WTC11 (cell line): ENCODE results near the gene FDXR.

Experiments used
- CTCF ChIP-seq: fragments of 200-600 bp; IDR thresholded peaks from 2 replicates; pipeline ENCODE4 v1.8.0; 2022; ENCODE audit warnings: antibody characterized with exemption
- FOXJ3 ChIP-seq: sonication (generic); formaldehyde crosslinking; IDR thresholded peaks from 2 replicates; pipeline ENCODE4 v1.9.0; 2021; ENCODE audit warnings: missing genetic modification reagents, mild to moderate bottlenecking, borderline replicate concordance
- FOXK1 ChIP-seq: sonication (generic); formaldehyde crosslinking; IDR thresholded peaks from 2 replicates; pipeline ENCODE4 v1.8.0; 2022; ENCODE audit warnings: mild to moderate bottlenecking, moderate library complexity, missing genetic modification reagents
- GABPB1 ChIP-seq: sonication (generic); formaldehyde crosslinking; IDR thresholded peaks from 2 replicates; pipeline ENCODE4 v1.8.1; 2023; ENCODE audit warnings: mild to moderate bottlenecking, missing genetic modification reagents
- SP1 ChIP-seq: sonication (generic); formaldehyde crosslinking; conservative IDR thresholded peaks from 2 replicates; pipeline ENCODE4 v1.8.1; 2022; ENCODE audit warnings: missing genetic modification reagents
- STAT6 ChIP-seq: sonication (generic); formaldehyde crosslinking; conservative IDR thresholded peaks from 2 replicates; pipeline ENCODE4 v1.8.1; 2023; ENCODE audit warnings: mild to moderate bottlenecking, low read depth, missing genetic modification reagents, moderate library complexity
- ZNF532 ChIP-seq: fragments of 250-450 bp; sonication (Bioruptor Pico); IDR thresholded peaks from 2 replicates; pipeline ENCODE4 v1.9.0; 2021; ENCODE audit warnings: mild to moderate bottlenecking, borderline replicate concordance
- TF ChIP-seq, protein P1 (sequence below): fragments of 250-450 bp; sonication (Bioruptor Pico); conservative IDR thresholded peaks from 2 replicates; pipeline ENCODE4 v1.9.0; 2021; ENCODE audit warnings: mild to moderate bottlenecking

DNA sequence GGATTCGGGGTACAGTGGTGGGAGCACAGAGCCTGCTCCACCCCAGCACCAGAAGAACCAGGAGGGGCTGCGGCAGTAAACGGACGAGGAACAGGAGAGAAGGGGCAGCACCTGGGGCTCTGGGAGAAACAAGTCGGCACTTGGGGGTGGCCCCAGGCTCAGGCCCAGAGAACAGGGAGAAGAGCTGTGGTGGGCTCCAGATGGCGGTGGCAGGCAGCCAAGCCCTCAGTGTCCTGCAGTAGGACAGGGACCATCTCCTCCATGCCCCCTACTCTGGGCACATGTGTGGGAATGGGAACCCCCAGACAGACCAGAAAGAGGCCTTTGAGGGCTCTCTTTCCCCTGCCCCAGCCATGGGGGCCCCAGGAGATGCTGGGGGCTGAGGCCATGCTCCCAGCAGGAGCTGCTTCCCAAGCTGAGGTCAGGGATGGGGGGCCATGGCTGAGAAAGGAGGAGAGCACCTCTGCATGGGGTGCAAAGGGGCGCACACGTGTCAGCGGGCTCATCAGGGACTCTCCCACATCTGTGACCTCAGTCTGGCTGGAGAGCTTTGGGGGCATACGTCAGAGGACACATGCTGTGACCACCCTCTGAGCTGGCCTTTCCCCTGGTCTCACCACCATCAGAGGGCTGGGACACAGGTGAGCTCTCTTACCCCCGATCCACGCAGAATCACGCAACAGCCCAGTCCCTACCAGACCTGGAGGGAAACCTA, 43.5 kb upstream of the FDXR start:
- TF ChIP-seq CTCF (no peak), STAT6 (CRISPR knock-in tag) (no peak), FOXJ3 (CRISPR knock-in tag) (no peak), SP1 (CRISPR knock-in tag) (no peak), GABPB1 (CRISPR knock-in tag) (no peak), ZNF532 (CRISPR knock-in tag) (no peak), FOXK1 (CRISPR knock-in tag) (no peak)
- TF ChIP-seq, protein P1, sequence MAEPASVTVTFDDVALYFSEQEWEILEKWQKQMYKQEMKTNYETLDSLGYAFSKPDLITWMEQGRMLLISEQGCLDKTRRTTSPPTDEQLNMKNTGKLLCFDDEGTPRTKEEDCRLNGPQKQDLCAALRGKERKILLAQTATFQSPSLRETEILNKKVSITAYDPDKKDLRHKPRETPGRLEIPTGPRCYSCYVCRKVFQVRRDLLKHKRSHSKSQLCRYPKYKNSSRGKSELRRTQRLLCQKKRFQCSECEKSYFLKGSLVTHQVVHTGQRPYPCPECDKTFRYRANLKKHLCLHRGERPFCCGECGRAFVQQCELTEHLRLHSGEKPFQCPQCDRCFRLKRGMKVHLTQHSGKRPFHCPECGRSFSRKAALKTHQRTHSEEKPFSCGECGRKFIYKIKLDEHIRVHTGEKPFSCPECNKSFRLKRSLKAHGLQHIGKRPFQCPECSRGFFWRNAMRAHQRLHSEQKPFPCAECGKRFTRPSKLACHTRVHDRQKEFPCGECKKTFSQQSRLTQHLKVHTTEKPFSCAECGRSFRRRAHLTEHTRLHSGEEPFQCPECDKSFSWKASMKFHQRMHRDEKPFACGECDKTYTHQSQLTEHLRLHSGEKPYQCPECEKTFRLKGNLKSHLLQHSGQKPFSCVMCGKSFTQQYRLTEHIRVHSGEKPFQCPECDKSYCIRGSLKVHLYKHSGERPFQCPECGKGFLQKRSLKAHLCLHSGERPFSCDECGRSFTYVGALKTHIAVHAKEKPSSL (CRISPR knock-in tag): no peak
